GM18508 (cell line): Measurements from ENCODE around the gene MASP1.
"Not testable (repeated sequence)": the region's sequence is repeated elsewhere in the genome, so short reads cannot be mapped to it uniquely, and the experiment has no call there.

Experiments used
- ATAC-seq: cut with Tn5 transposase; IDR thresholded peaks from one replicate; pipeline ENCODE4 v1.9.1; 2021; ENCODE audit warnings: moderate number of reproducible peaks; ENCODE audit not compliant: insufficient read depth, unreplicated experiment

Gene MASP1

GRCh38 chr3:187267306-187267705 is 24.2 kb downstream of the MASP1 start:
- ATAC-seq, result no peak

GRCh38 chr3:187266691-187267090 is 24.8 kb downstream of the MASP1 start:
- ATAC-seq, result no peak

GRCh38 chr3:187265461-187265955 is 26.0 kb downstream of the MASP1 start:
- no peak for ATAC-seq

- ATAC-seq, result no peak
These were observed 26.6 kb downstream of the MASP1 start for GRCh38 chr3:187264911-187265310.

- no peak for ATAC-seq
These were observed 27.5 kb downstream of the MASP1 start for GRCh38 chr3:187264021-187264420.

GRCh38 chr3:187263270-187263669 is 28.3 kb downstream of the MASP1 start:
- ATAC-seq, result no peak

GRCh38 chr3:187262360-187262759 is 29.2 kb downstream of the MASP1 start:
- no peak for ATAC-seq

- no peak for ATAC-seq
These were observed 30.0 kb downstream of the MASP1 start for GRCh38 chr3:187261541-187261969.

GRCh38 chr3:187259171-187259570 is 32.4 kb downstream of the MASP1 start:
- ATAC-seq, result no peak

GRCh38 chr3:187257992-187258692 is 33.4 kb downstream of the MASP1 start:
- no peak for ATAC-seq

GRCh38 chr3:187257471-187257870 is 34.1 kb downstream of the MASP1 start:
- no peak for ATAC-seq

- ATAC-seq, result no peak
These were observed 35.4 kb downstream of the MASP1 start for GRCh38 chr3:187256051-187256616.

GRCh38 chr3:187255314-187255713 is 36.2 kb downstream of the MASP1 start:
- no peak for ATAC-seq

GRCh38 chr3:187252311-187252710 is 39.2 kb downstream of the MASP1 start:
- no peak for ATAC-seq

- ATAC-seq, result no peak
These were observed 39.9 kb downstream of the MASP1 start for GRCh38 chr3:187251599-187251998.

- no peak for ATAC-seq
These were observed 44.1 kb downstream of the MASP1 start for GRCh38 chr3:187247398-187247797.

- no peak for ATAC-seq
These were observed 47.5 kb downstream of the MASP1 start for GRCh38 chr3:187243933-187244524.

- no peak for ATAC-seq
These were observed 48.6 kb downstream of the MASP1 start for GRCh38 chr3:187242900-187243299.

- no peak for ATAC-seq
These were observed 49.1 kb downstream of the MASP1 start for GRCh38 chr3:187242435-187242834.

GRCh38 chr3:187238835-187239234 is 52.7 kb downstream of the MASP1 start:
- ATAC-seq, result not testable (repeated sequence)

- ATAC-seq, result no peak
These were observed 53.3 kb downstream of the MASP1 start for GRCh38 chr3:187238239-187238638.

GRCh38 chr3:187237741-187238140 is 53.8 kb downstream of the MASP1 start:
- no peak for ATAC-seq
